Endothelial cell (in vitro differentiated cells): ENCODE data around the gene CELA2B. TPM values are rescaled to one million over a fixed set of nuclear protein-coding genes. Genes with fewer than 3 reads are reported as not detected.
"Not testable (repeated sequence)": the region's sequence is repeated elsewhere in the genome, so short reads cannot be mapped to it uniquely, and the experiment has no call there.

ENCODE experiments used
- DNase-seq: peaks from one replicate; pipeline ENCODE4 v3.0.0; 2021; ENCODE audit warnings: low spot score
- H3K27ac Mint-ChIP-seq: one replicate; pipeline ENCODE4 v1.8.0; 2021; ENCODE audit warnings: mixed read lengths, inconsistent platforms; ENCODE audit not compliant: unreplicated experiment
- H3K27me3 Mint-ChIP-seq: one replicate; pipeline ENCODE4 v1.8.0; 2021; ENCODE audit warnings: mild to moderate bottlenecking, moderate library complexity, mixed read lengths, inconsistent platforms; ENCODE audit not compliant: unreplicated experiment
- H3K36me3 Mint-ChIP-seq: one replicate; pipeline ENCODE4 v1.8.0; 2021; ENCODE audit warnings: mild to moderate bottlenecking, low read depth, mixed read lengths, inconsistent platforms; ENCODE audit not compliant: unreplicated experiment
- H3K4me1 Mint-ChIP-seq: one replicate; pipeline ENCODE4 v1.8.0; 2021; ENCODE audit warnings: mild to moderate bottlenecking, mixed read lengths, inconsistent platforms; ENCODE audit not compliant: unreplicated experiment
- H3K4me3 Mint-ChIP-seq: one replicate; pipeline ENCODE4 v1.8.0; 2021; ENCODE audit warnings: mild to moderate bottlenecking, mixed read lengths, inconsistent platforms; ENCODE audit not compliant: unreplicated experiment
- H3K9me3 Mint-ChIP-seq: one replicate; pipeline ENCODE4 v1.8.0; 2021; ENCODE audit warnings: mixed read lengths, inconsistent platforms; ENCODE audit not compliant: unreplicated experiment
- CTCF ChIP-seq: fragments of 200-600 bp; sonication (generic); IDR thresholded peaks from one replicate; pipeline ENCODE4 v1.5.0; 2021; ENCODE audit warnings: antibody characterized with exemption; ENCODE audit not compliant: unreplicated experiment
- total RNA-seq: library from RNA; stranded (reverse); fragmentation: NEBNext Ultra II Directional; extraction: Animal tissue kit (Norgen Biotek cat#: 25700); gene quantifications from one replicate; pipeline ENCODE4 v1.2.1, GENCODE V29; 2021; ENCODE audit not compliant: unreplicated experiment

Gene CELA2B
- total RNA-seq, 1 donor from 2014 or later = not detected

GRCh38 chr1:15485636-15486035 is 9.7 kb downstream of the CELA2B start:
- peaks cover 4% of the 10 kb centered on the region for H3K36me3 Mint-ChIP-seq
- H3K4me3 Mint-ChIP-seq = no peak overlapping the region
- no peaks in the 10 kb centered on the region for H3K27me3 Mint-ChIP-seq
- DNase-seq = no peak
- H3K27ac Mint-ChIP-seq = no peak overlapping the region
- no peaks in the 10 kb centered on the region for H3K9me3 Mint-ChIP-seq
- H3K4me1 Mint-ChIP-seq = no peaks in the 10 kb centered on the region
- TF ChIP-seq CTCF = no peak

GRCh38 chr1:15486844-15487610 is 11.1 kb downstream of the CELA2B start:
- H3K9me3 Mint-ChIP-seq, H3K27ac Mint-ChIP-seq, H3K4me1 Mint-ChIP-seq, DNase-seq, H3K36me3 Mint-ChIP-seq, H3K4me3 Mint-ChIP-seq, H3K27me3 Mint-ChIP-seq: not testable (repeated sequence)

GRCh38 chr1:15488371-15488770 is 12.5 kb downstream of the CELA2B start:
- Mint-ChIP-seq H3K27ac (no peak overlapping the region), H3K36me3 (peaks cover 7% of the 10 kb centered on the region), H3K4me3 (no peak overlapping the region), H3K27me3 (no peaks in the 10 kb centered on the region), H3K9me3 (no peaks in the 10 kb centered on the region), H3K4me1 (no peaks in the 10 kb centered on the region)
- no peak for DNase-seq
- no peak for TF ChIP-seq CTCF

GRCh38 chr1:15489052-15489736 is 13.3 kb downstream of the CELA2B start:
- Mint-ChIP-seq H3K27ac (no peak overlapping the region), H3K36me3 (peaks cover 7% of the 10 kb centered on the region), H3K4me3 (no peak overlapping the region), H3K9me3 (no peaks in the 10 kb centered on the region), H3K27me3 (no peaks in the 10 kb centered on the region), H3K4me1 (no peaks in the 10 kb centered on the region)
- no peak for DNase-seq
- no peak for TF ChIP-seq CTCF

GRCh38 chr1:15491010-15491409 is 15.1 kb downstream of the CELA2B start:
- H3K4me3 Mint-ChIP-seq, H3K36me3 Mint-ChIP-seq, H3K27ac Mint-ChIP-seq, H3K9me3 Mint-ChIP-seq, H3K4me1 Mint-ChIP-seq, DNase-seq, H3K27me3 Mint-ChIP-seq: not testable (repeated sequence)

GRCh38 chr1:15492596-15492995 is 16.7 kb downstream of the CELA2B start:
- Mint-ChIP-seq H3K36me3 (peaks cover 3% of the 10 kb centered on the region), H3K9me3 (no peaks in the 10 kb centered on the region), H3K4me1 (no peaks in the 10 kb centered on the region), H3K27ac (no peak overlapping the region), H3K27me3 (peaks cover 3% of the 10 kb centered on the region), H3K4me3 (no peak overlapping the region)
- no peak for DNase-seq
- TF ChIP-seq CTCF = no peak
